H1 (cell line): ENCODE measurements around the gene COL4A4. TPM values are rescaled to one million over a fixed set of nuclear protein-coding genes. Genes with fewer than 3 reads are reported as not detected.

Experiments
- ATF2 ChIP-seq: IDR thresholded peaks from 2 replicates; pipeline ENCODE4 v1.6.1; 2012; ENCODE audit warnings: low read length, inconsistent platforms
- POU5F1 ChIP-seq: IDR thresholded peaks from 2 replicates; pipeline ENCODE4 v1.6.1; 2011; ENCODE audit warnings: low read depth, mild to moderate bottlenecking, low read length, moderate library complexity
- SRF ChIP-seq: IDR thresholded peaks from 2 replicates; pipeline ENCODE4 v1.6.1; 2011; ENCODE audit warnings: mild to moderate bottlenecking, low read depth, low read length, moderate library complexity
- ZNF274 ChIP-seq: IDR thresholded peaks from 2 replicates; pipeline ENCODE4 v1.7.0; 2012; ENCODE audit warnings: low read length, borderline replicate concordance; ENCODE audit errors: extremely low read depth
- polyA plus RNA-seq, 7 experiments: library from polyadenylated mRNA; depleted of rRNA in 3 of 7; stranded (reverse) in 5 of 7; unstranded in 2 of 7; fragments of >200 nt in 5 of 7; fragments of 200-250 nt in 2 of 7; gene quantifications; 1 replicate in 5 of 7; 2 replicates in 1 of 7; 4 replicates in 1 of 7; pipeline versions ENCODE4 v1.2.1 to v1.2.3, GENCODE V29; 2011 to 2013; ENCODE audit warnings: missing spikeins in 2 of 7, mixed read lengths in 2 of 7
- total RNA-seq: library from RNA; stranded (reverse); fragmentation: NEBNext Ultra II Directional; extraction: Animal tissue kit (Norgen Biotek cat#: 25700); gene quantifications from 2 replicates; pipeline ENCODE4 v1.2.1, GENCODE V29; 2021

COL4A4 gene
- total and polyA plus RNA-seq, 2 of the 8 experiments (the other 6 are each of a cell fraction or from before 2014, with no cell fraction given): 0.33 to 1.7 TPM

GRCh38 chr2:227115761-227116160, 48.2 kb downstream of the COL4A4 start (continued):
- no peak for TF ChIP-seq ATF2
- no peak for TF ChIP-seq POU5F1
- no peak for TF ChIP-seq SRF
- no peak for TF ChIP-seq ZNF274
